Measurements from ENCODE around the gene C1orf122. TPM values are rescaled to one million over a fixed set of nuclear protein-coding genes. Genes with fewer than 3 reads are reported as not detected.

Gene C1orf122
- total RNA-seq, 4 donors from 2014 or later: 38.6 to 52.6 (median 47.0) TPM

GRCh38 chr1:37795340-37796125 lies 12.1 kb upstream of the C1orf122 start:
- no peak for TF ChIP-seq POLR2A (IDR thresholded peaks at IDR 0.05)
- no peak for TF ChIP-seq CTCF (IDR thresholded peaks at IDR 0.05)
- no peak overlapping the region for H3K4me3 ChIP-seq (ENCODE audit: low read depth, poor library complexity, severe bottlenecking)
- intact Hi-C loops (cut with DNase I; ENCODE audit: low total_unique reads): no loop called here
- 26 to 32% methylated on average over 17 to 22 of the region's 22 CpGs for WGBS, 2 donors
- DNase-seq (ENCODE audit: low spot score in 2 of 2): no peak

GRCh38 chr1:37797750-37798345 lies 9.7 kb upstream of the C1orf122 start:
- H3K4me3 ChIP-seq (ENCODE audit: low read depth, poor library complexity, severe bottlenecking): no peak overlapping the region
- intact Hi-C loops (cut with DNase I; ENCODE audit: low total_unique reads): no loop called here
- no peak for DNase-seq (ENCODE audit: low spot score in 2 of 2)
- WGBS, 2 donors: 83 to 92% methylated on average over 3 of the region's 3 CpGs
- TF ChIP-seq POLR2A (IDR thresholded peaks at IDR 0.05) (no peak), CTCF (IDR thresholded peaks at IDR 0.05) (no peak)

- TF ChIP-seq CTCF (IDR thresholded peaks at IDR 0.05) (no peak), POLR2A (IDR thresholded peaks at IDR 0.05) (no peak)
- no peak for DNase-seq (ENCODE audit: low spot score in 2 of 2)
- no peak overlapping the region for H3K4me3 ChIP-seq (ENCODE audit: low read depth, poor library complexity, severe bottlenecking)
- intact Hi-C loops (cut with DNase I; ENCODE audit: low total_unique reads): no loop called here
- WGBS, 2 donors: 97 to 100% methylated on average over 1 of the region's 1 CpG
Observed at GRCh38 chr1:37802439-37802838, 5.2 kb upstream of the C1orf122 start.

- intact Hi-C loops (cut with DNase I; ENCODE audit: low total_unique reads): no loop called here
- TF ChIP-seq CTCF (IDR thresholded peaks at IDR 0.05): no peak
- TF ChIP-seq POLR2A (IDR thresholded peaks at IDR 0.05): no peak
- WGBS, 2 donors: 10% methylated on average over 9 of the region's 9 CpGs
- H3K4me3 ChIP-seq (ENCODE audit: low read depth, poor library complexity, severe bottlenecking): peak overlapping the region; percentile 87
- DNase-seq (ENCODE audit: low spot score in 2 of 2): no peak
Observed at GRCh38 chr1:37807220-37807554, 403 bp upstream of the C1orf122 start.

- WGBS, 2 donors: 0 to 5% methylated on average over 28 to 39 of the region's 54 CpGs
- H3K4me3 ChIP-seq (ENCODE audit: low read depth, poor library complexity, severe bottlenecking): peak overlapping the region; percentile 87
- peak in 1 of 2 donors; percentile 85 for DNase-seq (ENCODE audit: low spot score in 2 of 2)
- intact Hi-C loops (cut with DNase I; ENCODE audit: low total_unique reads): no loop called here
- TF ChIP-seq CTCF (IDR thresholded peaks at IDR 0.05): no peak
- no peak for TF ChIP-seq POLR2A (IDR thresholded peaks at IDR 0.05)
Observed at GRCh38 chr1:37808369-37809319, 1.1 kb downstream of the C1orf122 start.

Measured in lower leg skin (tissue), 4 donors.